CD4-positive, alpha-beta T cell (primary cell): Measurements from ENCODE around the gene CACNA2D3. TPM values are rescaled to one million over a fixed set of nuclear protein-coding genes. Genes with fewer than 3 reads are reported as not detected.

Experiments used
- ATAC-seq: fragments of 200-7000 bp; cut with Tn5 transposase; one replicate; pipeline ENCODE4 v1.10.0; 2022; ENCODE audit warnings: mild to moderate bottlenecking; ENCODE audit not compliant: poor library complexity
- CTCF ChIA-PET: fragments of 350-600 bp; sonication (Branson Sonifier 250); formaldehyde crosslinking; loops from one replicate; lab custom pipeline; 2021; ENCODE audit warnings: antibody characterized with exemption, inconsistent platforms; lab: Charles Lee
- POLR2A ChIA-PET: fragments of 350-600 bp; sonication (Branson Sonifier 250); formaldehyde crosslinking; loops from one replicate; lab custom pipeline; 2021; ENCODE audit warnings: antibody characterized with exemption, inconsistent platforms; lab: Charles Lee
- DNase-seq, 14 experiments: peaks; one replicate each; pipeline ENCODE4 v3.0.0-alpha.2; 2013 to 2020; ENCODE audit warnings: mixed read lengths in 2 of 14
- H3K27ac ChIP-seq, 2 donors: one replicate each; pipeline versions ENCODE4 v1.5.1 to v1.7.0; 2013; ENCODE audit warnings: low read length in 2 of 2, low read depth in 1 of 2, mild to moderate bottlenecking in 1 of 2
- H3K27me3 ChIP-seq, 2 experiments: 1 replicate in 1 of 2; 2 replicates in 1 of 2; pipeline versions ENCODE4 v1.6.1 to v1.7.0; 2013; ENCODE audit warnings: low read length in 2 of 2, control low read depth in 1 of 2, mild to moderate bottlenecking in 1 of 2, moderate library complexity in 1 of 2; ENCODE audit not compliant: insufficient read depth in 2 of 2, control insufficient read depth in 1 of 2
- H3K36me3 ChIP-seq: one replicate; pipeline ENCODE4 v1.6.1; 2013; ENCODE audit warnings: low read length, control low read depth; ENCODE audit not compliant: insufficient read depth
- H3K4me1 ChIP-seq: one replicate; pipeline ENCODE4 v1.6.1; 2013; ENCODE audit warnings: low read length, control low read depth; ENCODE audit not compliant: insufficient read depth
- H3K4me3 ChIP-seq: one replicate; pipeline ENCODE4 v1.5.1; 2013; ENCODE audit warnings: mild to moderate bottlenecking, low read length, moderate library complexity
- H3K9me3 ChIP-seq, 2 experiments: 1 replicate in 1 of 2; 2 replicates in 1 of 2; pipeline versions ENCODE4 v1.6.1 to v1.7.0; 2013; ENCODE audit warnings: low read length in 2 of 2, mild to moderate bottlenecking in 2 of 2, control low read depth in 1 of 2, moderate library complexity in 1 of 2; ENCODE audit not compliant: control insufficient read depth in 1 of 2, insufficient read depth in 1 of 2
- H3K27ac Mint-ChIP-seq: one replicate; pipeline ENCODE4 v1.8.0; 2020; ENCODE audit warnings: mixed read lengths
- H3K27me3 Mint-ChIP-seq: one replicate; pipeline ENCODE4 v1.8.0; 2021; ENCODE audit warnings: mixed read lengths
- H3K36me3 Mint-ChIP-seq: one replicate; pipeline ENCODE4 v1.8.0; 2021; ENCODE audit warnings: low read depth, mixed read lengths
- H3K4me1 Mint-ChIP-seq: one replicate; pipeline ENCODE4 v1.8.0; 2021; ENCODE audit warnings: low read depth, mixed read lengths
- H3K4me3 Mint-ChIP-seq: one replicate; pipeline ENCODE4 v1.8.0; 2020; ENCODE audit warnings: mild to moderate bottlenecking, mixed read lengths
- H3K9me3 Mint-ChIP-seq: one replicate; pipeline ENCODE4 v1.8.0; 2020; ENCODE audit warnings: mixed read lengths
- intact Hi-C, 2 experiments: fragments of 100-400 bp; cut with DNase I in 1 of 2; cut with micrococcal nuclease in 1 of 2; formaldehyde crosslinking; loops; one replicate each; pipeline versions ENCODE4 v1.15.1 to v1.9.0; 2023 to 2025; cut with DNase I, micrococcal nuclease
- total RNA-seq, 174 experiments: library from RNA in 2 of 174; stranded (reverse) in 2 of 174; gene quantifications; one replicate each; pipeline ENCODE4 v1.2.3 and lab custom pipeline; 2021 to 2026
- TF ChIP-seq, protein P1 (sequence below): fragments of 200-600 bp; IDR thresholded peaks from one replicate; pipeline ENCODE4 v1.8.0; 2022; ENCODE audit warnings: antibody characterized with exemption, mild to moderate bottlenecking

Gene CACNA2D3
- total RNA-seq, 2 experiments from 2014 or later: 0.08 TPM; not detected in 1

- H3K36me3 Mint-ChIP-seq: no peaks in the 10 kb centered on the region
- H3K4me3 Mint-ChIP-seq: no peak overlapping the region
- ChIA-PET CTCF (no interaction called here), POLR2A (no interaction called here)
- Histone ChIP-seq H3K27ac (no peak overlapping the region), H3K9me3 (no peaks in the 10 kb centered on the region), H3K4me3 (no peak overlapping the region), H3K27me3 (no peaks in the 10 kb centered on the region), H3K36me3 (no peaks in the 10 kb centered on the region), H3K4me1 (no peaks in the 10 kb centered on the region)
- intact Hi-C loops: no loop called here
- no peak for DNase-seq
- H3K9me3 Mint-ChIP-seq: no peaks in the 10 kb centered on the region
- no peaks in the 10 kb centered on the region for H3K4me1 Mint-ChIP-seq
- no peak overlapping the region for H3K27ac Mint-ChIP-seq
- no peak for ATAC-seq
- H3K27me3 Mint-ChIP-seq: no peaks in the 10 kb centered on the region
- TF ChIP-seq, protein P1, sequence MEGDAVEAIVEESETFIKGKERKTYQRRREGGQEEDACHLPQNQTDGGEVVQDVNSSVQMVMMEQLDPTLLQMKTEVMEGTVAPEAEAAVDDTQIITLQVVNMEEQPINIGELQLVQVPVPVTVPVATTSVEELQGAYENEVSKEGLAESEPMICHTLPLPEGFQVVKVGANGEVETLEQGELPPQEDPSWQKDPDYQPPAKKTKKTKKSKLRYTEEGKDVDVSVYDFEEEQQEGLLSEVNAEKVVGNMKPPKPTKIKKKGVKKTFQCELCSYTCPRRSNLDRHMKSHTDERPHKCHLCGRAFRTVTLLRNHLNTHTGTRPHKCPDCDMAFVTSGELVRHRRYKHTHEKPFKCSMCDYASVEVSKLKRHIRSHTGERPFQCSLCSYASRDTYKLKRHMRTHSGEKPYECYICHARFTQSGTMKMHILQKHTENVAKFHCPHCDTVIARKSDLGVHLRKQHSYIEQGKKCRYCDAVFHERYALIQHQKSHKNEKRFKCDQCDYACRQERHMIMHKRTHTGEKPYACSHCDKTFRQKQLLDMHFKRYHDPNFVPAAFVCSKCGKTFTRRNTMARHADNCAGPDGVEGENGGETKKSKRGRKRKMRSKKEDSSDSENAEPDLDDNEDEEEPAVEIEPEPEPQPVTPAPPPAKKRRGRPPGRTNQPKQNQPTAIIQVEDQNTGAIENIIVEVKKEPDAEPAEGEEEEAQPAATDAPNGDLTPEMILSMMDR: no peak
These were observed 723.2 kb downstream of the CACNA2D3 start for GRCh38 chr3:54845551-54845950.

GRCh38 chr3:54846119-54846518 is 723.8 kb downstream of the CACNA2D3 start:
- intact Hi-C loops: no loop called here
- H3K9me3 ChIP-seq: no peaks in the 10 kb centered on the region
- Mint-ChIP-seq H3K4me3 (no peak overlapping the region), H3K27me3 (peaks cover 3% of the 10 kb centered on the region), H3K36me3 (no peaks in the 10 kb centered on the region), H3K9me3 (no peaks in the 10 kb centered on the region), H3K27ac (no peak overlapping the region), H3K4me1 (no peaks in the 10 kb centered on the region)
- DNase-seq: no peak
- H3K4me3 ChIP-seq: no peak overlapping the region
- H3K36me3 ChIP-seq: no peaks in the 10 kb centered on the region
- no peaks in the 10 kb centered on the region for H3K4me1 ChIP-seq
- TF ChIP-seq, protein P1: no peak
- H3K27me3 ChIP-seq: no peaks in the 10 kb centered on the region
- no peak overlapping the region for H3K27ac ChIP-seq
- no peak for ATAC-seq
- CTCF ChIA-PET: no interaction called here
- POLR2A ChIA-PET: no interaction called here

GRCh38 chr3:54847361-54847760 is 725.0 kb downstream of the CACNA2D3 start:
- H3K36me3 ChIP-seq: no peaks in the 10 kb centered on the region
- ChIA-PET POLR2A (no interaction called here), CTCF (no interaction called here)
- ATAC-seq: no peak
- Mint-ChIP-seq H3K27ac (no peak overlapping the region), H3K27me3 (peaks cover 6% of the 10 kb centered on the region), H3K4me3 (no peak overlapping the region), H3K9me3 (no peaks in the 10 kb centered on the region), H3K36me3 (no peaks in the 10 kb centered on the region), H3K4me1 (no peaks in the 10 kb centered on the region)
- H3K4me1 ChIP-seq: no peaks in the 10 kb centered on the region
- DNase-seq: no peak
- H3K27ac ChIP-seq: no peak overlapping the region
- TF ChIP-seq, protein P1: no peak
- no peak overlapping the region for H3K4me3 ChIP-seq
- H3K27me3 ChIP-seq: no peaks in the 10 kb centered on the region
- no peaks in the 10 kb centered on the region for H3K9me3 ChIP-seq
- intact Hi-C loops: no loop called here
